Myocyte (in vitro differentiated cells): Measurements from ENCODE around the gene TPI1. TPM values are rescaled to one million over a fixed set of nuclear protein-coding genes. Genes with fewer than 3 reads are reported as not detected.
A peak's percentile ranks its signal among the peaks of the same experiment; 100 is the strongest.
"Not testable (repeated sequence)": the region's sequence is repeated elsewhere in the genome, so short reads cannot be mapped to it uniquely, and the experiment has no call there.

Source experiments
- DNase-seq: peaks from one replicate; pipeline ENCODE4 v3.0.0-alpha.2; 2012; ENCODE audit warnings: low read depth
- total RNA-seq: library from RNA; depleted of rRNA; stranded (reverse); fragments of >200 nt; gene quantifications from 2 replicates; pipeline ENCODE4 v1.2.3, GENCODE V29; 2014

Gene TPI1
- total RNA-seq, 1 donor from 2014 or later, result 1,161 TPM

DNA sequence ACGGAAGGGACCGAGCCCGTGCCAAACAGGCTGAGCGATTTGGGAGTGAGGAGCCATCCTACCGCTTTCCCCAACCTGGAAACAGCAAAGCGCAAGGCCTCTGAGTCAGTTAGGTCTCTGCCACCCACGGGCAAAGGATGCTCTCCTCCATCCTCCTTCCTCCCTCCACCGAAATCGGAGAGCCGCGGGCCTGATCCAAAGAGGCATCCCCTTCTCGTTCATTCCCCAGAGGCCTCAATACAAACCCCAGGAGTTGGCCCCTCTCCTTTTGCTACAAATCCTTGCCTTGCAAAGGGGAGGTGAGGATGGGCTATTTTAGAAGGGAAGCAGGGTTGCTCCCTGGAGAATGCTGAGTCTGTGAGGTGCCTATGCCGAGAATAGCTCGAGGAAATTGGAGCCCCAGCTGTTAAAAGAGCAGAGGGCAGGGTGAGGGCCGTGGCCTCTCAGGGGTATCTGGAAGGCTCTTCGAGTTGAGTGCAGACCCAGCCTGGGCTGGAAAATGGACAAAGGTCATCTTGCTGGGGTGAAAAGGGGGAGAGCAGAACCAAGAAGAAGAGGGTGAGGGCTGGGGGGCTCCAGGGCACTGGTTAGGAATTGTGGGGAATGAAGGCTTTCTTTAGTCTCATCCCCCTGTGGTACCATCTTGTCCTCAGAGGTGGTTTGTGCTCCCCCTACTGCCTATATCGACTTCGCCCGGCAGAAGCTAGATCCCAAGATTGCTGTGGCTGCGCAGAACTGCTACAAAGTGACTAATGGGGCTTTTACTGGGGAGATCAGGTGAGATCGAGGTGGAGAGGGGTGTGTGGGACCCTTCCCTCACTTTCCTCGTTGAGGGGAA is 1.1 kb downstream of the TPI1 start:
- DNase-seq, result peak; percentile 70

- DNase-seq, result peak; percentile 79
These were observed 2.0 kb downstream of the TPI1 start for GRCh38 chr12:6869049-6870021.

DNA sequence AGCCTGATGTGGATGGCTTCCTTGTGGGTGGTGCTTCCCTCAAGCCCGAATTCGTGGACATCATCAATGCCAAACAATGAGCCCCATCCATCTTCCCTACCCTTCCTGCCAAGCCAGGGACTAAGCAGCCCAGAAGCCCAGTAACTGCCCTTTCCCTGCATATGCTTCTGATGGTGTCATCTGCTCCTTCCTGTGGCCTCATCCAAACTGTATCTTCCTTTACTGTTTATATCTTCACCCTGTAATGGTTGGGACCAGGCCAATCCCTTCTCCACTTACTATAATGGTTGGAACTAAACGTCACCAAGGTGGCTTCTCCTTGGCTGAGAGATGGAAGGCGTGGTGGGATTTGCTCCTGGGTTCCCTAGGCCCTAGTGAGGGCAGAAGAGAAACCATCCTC is 3.0 kb downstream of the TPI1 start:
- DNase-seq, result not testable (repeated sequence)

GRCh38 chr12:6871052-6871957 is 4.0 kb downstream of the TPI1 start:
- DNase-seq, result peak; percentile 34

DNA sequence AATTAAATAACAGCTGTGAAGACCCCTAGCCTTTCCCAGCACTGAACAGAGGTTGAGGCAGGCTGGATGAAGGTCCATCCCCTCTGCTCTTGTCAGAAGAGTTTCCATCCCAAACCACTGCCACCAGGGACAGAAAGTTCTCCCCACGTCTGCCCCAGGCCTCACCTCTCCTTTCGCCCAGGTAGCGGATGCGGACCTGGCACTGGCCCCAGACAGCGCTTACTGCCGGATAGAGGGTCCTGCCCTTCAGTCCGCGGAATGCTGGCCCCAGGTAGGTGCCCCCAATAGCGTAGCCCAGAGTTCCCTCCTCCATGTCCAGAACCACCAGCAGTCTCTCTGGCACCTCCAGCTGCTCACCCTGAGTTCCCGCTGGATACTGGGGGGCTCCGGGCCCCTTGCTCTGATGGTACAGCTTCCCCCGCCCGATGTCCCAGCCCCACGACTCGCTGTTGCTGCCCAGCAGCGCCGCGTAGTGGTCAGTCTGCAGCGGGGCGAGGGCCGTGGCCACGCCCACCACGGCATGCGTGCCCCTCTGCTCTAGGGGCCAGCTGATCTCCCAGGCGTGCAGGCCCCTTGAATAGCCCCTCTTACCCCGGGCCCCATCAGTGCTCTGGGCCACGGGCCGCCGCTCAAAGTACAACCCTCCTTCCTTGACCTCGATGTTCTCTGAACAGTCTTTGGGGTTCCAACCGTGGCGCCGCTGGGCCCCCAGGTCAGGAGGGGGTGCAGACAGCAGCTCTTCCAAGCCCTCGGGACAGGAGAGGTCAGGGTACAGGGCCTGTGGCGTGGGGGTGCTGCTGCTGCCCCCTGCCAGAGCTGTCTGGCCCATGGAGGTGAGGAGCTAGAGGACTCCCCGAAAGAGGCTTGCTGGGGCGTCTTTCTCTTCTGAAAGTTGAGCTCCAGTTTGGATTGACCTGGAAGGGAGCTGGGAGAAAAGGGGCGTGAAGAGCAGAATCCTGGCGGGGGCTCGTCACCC is 5.0 kb downstream of the TPI1 start:
- peak; percentile 80 for DNase-seq

DNA sequence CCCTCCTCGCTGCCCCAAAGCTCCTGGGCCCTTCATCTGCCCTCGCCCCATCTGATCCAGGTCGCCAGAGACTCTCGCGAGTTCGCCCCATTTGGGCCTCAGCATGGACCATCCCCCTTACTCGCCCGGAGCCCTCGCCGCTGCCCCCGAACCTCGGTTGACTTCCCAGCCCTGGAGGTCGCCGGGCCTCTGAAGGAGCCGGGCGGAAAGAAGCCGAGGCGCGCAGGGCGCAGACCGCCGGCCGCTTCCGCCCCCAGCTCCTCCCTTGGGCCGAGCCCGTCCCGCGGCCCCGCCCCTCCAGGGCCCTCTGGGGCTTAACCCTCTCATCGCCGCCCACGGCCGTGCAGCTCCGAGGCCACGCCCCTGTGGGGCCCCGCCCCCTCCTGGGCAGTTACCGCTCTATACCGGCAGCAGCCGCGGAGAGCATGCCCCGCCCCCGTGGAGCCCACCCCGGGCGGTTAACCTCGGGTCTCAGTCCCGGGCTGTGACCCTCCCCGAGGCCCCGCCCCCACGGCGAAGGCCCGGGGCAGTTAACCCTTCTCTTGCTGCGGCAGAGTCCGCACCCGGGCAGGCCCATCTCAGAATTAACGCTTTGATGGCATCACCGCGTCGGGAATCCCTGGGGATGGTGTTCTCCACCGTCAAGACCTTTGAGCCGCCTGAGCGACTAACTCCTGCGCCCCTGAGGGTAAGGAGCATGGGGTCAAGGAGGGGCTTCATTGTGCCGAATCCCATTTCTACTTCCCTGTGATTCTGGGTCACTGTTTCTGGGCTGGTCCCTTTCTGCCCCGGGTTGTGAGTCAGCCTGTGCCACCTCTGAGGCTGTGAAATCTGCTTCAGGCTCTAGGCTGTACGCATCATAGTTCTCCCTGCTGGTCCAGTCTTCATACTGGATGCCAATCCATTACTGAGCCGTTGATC is 6.0 kb downstream of the TPI1 start, which contains the start of gene SPSB2:
SPSB2 (minus strand) TSS at position 210 of the 921 bp plus-strand sequence. CDS start 402 bp downstream, outside the sequence.
- DNase-seq, result peak; percentile 96

DNA sequence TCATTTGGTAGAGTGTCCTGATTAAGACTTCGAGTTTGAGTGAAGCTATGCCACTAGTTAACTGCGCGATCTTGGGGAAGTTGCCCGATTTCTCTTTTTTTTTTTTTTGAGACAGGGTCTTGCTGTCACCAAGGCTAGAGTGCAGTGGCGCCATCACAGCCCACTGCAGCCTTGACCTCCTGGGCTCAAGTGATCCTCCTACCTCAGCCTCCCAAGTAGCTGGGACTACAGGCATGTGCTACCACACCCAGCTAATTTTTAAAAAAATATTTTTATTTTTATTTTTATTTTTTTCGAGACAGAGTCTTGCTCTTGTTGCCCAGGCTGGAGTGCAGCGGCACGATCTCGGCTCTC is 6.7 kb downstream of the TPI1 start:
- DNase-seq, result not testable (repeated sequence)

DNA sequence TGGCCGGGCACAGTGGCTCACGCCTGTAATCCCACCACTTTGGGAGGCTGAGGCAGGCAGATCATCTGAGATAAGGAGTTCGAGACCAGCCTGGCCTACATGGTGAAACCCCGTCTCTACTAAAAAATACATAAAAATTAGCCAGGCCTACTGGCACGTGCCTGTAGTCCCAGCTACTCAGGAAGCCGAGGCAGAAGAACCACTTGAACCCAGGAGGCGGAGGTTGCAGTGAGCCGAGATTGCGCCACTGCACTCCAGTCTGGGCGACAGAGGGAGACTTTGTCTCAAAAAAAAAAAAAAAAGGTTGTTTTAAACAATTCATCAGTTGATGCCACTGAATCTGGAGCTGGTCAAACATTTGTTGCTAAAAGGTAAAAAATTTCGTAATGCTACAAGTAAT is 12.5 kb downstream of the TPI1 start:
- DNase-seq, result not testable (repeated sequence)

GRCh38 chr12:6883252-6883651 is 15.9 kb downstream of the TPI1 start:
- DNase-seq, result no peak

DNA sequence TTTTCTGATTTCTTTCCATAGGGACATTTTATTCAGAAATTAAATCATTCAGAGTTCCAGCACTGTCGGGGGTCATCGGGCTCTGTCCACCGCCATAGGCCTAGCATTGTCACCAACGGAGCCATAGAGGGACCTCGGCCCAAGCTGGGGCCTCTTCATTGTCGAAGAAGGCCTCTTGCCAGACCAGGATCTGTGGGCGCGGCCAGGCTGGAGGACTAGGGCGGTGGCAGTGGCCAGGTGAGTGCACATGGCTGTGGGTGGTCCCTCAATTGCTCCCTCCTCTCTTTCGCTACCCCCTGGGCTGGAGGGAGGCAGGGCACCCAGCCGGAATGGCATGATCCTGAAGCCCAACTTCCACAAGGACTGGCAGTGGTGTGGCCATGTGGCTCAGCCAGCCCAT is 16.4 kb downstream of the TPI1 start:
- DNase-seq, result no peak

GRCh38 chr12:6884539-6884938 is 17.2 kb downstream of the TPI1 start:
- DNase-seq, result no peak

DNA sequence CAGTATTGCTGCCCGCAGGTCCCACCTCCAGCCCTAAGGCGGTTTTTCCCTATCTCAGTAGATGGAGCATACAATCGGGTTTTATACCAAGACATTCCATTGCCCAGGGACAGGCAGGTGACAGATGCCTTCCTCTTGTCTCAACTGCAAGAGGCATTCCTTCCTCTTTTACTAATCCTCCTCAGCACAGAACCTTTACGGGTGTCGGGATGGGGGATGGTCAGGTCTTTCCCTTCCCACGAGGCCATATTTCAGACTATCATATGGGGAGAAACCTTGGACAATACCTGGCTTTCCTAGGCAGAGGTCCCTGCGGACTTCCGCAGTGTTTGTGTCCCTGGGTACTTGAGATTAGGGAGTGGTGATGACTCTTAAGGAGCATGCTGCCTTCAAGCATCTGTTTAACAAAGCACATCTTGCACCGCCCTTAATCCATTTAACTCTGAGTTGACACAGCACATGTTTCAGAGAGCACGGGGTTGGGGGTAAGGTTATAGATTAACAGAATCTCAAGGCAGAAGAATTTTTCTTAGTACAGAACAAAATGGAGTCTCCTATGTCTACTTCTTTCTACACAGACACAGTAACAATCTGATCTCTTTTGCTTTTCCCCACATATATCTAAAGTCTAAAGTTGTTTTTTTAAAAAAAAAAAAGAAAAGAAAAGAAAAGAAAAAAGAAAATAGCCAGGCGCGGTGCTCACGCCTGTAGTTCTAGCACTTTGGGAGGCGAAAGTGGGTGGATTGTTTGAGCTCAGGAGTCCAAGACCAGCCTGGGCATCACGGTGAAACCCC is 19.1 kb downstream of the TPI1 start:
- DNase-seq, result not testable (repeated sequence)

GRCh38 chr12:6887460-6887859 is 20.1 kb downstream of the TPI1 start:
- DNase-seq, result no peak

DNA sequence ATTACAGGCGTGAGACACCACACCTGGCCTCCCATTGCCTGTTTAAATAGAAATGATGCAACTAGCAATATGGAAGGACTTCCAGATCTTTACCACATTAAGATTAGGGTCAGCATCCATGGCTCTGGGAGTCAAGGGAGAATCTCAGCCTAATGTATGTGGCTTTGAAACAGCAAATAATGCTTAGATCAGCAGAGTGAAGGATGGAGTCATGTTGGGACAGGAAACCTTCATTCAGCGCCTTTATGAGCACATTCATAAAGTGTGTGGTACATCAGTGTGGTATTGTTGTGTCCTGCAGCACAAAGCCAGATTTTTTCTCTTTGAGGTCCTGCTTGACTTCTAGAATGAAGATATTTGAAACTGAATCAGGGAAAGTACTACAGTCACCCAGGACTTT is 21.0 kb downstream of the TPI1 start:
- DNase-seq, result no peak

GRCh38 chr12:6888794-6889193 is 21.5 kb downstream of the TPI1 start:
- not testable (repeated sequence) for DNase-seq

DNA sequence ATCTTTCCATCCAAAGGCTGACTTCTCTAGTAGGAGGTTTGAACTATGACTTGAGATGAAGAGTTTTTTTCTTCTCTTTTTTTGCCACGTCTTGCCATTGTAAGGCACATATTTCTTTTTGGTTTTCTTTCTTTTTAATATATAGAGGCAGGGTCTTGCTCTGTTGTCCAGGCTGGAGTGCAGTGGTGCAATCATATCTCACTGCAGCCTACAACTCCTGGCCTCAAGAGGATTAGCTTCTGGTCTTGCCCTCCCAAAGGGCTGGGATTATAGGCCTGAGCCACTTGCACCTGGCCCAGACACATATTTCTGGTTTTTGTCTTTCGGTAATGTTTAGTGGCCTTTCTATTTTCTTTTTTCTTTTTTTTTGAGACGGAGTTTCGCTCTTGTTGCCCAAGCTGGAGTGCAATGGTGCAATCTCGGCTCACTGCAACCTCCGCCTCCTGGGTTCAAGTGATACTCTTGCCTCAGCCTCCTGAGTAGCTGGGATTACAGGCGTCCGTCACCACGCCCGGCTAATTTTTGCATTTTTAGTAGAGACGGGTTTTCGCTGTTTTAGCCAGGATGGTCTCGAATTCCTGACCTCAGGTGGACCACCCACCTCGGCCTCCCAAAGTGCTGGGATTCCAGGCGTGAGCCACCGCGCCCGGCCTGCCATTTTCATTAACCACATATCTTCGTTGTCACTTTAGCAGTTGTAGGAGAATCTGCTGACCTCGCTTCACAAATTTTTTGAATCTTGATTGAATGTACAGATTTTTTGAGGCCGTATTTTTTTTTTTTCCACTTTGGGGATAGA is 22.6 kb downstream of the TPI1 start:
- not testable (repeated sequence) for DNase-seq
